CD4-positive, alpha-beta T cell treated with Interleukin-6 for 4 hours (primary cell): ENCODE measurements around the gene LRRC70.
"Not testable (repeated sequence)": the region's sequence is repeated elsewhere in the genome, so short reads cannot be mapped to it uniquely, and the experiment has no call there.

Experiments
- DNase-seq: peaks from one replicate; pipeline ENCODE4 v3.0.0-alpha.2; 2020; ENCODE audit warnings: mixed read lengths

Gene LRRC70

GRCh38 chr5:62608529-62609511 lies 30.2 kb downstream of the LRRC70 start:
- DNase-seq, result no peak

DNA sequence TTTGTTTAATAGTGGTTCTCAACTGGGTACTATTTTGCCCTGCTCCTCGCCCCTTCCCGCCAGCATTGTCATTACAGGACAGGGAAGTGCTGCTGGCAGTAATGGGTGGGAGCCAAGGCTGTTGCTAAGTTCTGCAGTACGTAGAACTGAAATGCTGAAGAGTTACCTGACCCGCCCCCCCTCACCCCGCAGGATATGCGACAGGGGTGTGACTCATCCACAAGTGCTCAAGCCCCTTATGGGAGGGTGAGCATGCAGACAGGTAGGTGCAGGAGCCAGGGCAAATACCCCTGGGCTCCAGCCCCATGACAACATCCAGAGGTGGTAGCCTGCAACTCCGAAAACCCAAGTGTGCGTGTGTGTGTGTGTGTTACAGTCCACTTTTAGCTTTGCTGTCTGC lies 35.7 kb downstream of the LRRC70 start:
- DNase-seq, result no peak

DNA sequence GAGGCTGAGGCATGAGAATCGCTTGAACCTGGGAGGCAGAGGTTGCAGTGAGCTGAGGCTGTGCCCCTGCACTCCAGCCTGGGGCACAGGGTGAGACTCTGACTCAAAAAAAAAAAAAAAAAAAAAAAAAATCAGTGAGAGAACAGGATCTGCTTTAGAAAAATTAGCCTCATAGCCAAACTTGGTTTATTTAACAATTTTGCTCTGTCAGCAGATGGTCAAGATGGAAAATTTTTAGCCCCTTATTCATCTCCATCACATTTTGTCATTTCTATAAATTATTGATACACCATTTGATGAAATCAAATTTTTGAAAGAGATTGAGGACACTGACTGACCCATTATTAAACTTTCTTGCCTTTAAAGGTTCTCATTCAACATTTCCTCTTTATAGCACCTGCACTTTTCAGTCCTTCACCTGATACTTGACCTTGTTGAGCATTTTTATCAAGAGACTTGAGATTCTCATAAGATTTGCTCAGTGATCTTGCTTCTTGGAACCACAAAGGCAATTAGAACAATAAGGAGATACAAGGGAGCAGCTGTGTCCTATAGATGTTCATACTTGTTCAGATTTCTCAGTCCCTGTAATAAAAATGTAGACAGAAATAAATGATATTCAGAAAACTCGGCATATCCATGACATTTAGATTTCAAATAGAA lies 38.1 kb downstream of the LRRC70 start:
- no peak for DNase-seq

- DNase-seq, result no peak
These were observed 39.3 kb downstream of the LRRC70 start for GRCh38 chr5:62617943-62618342.

DNA sequence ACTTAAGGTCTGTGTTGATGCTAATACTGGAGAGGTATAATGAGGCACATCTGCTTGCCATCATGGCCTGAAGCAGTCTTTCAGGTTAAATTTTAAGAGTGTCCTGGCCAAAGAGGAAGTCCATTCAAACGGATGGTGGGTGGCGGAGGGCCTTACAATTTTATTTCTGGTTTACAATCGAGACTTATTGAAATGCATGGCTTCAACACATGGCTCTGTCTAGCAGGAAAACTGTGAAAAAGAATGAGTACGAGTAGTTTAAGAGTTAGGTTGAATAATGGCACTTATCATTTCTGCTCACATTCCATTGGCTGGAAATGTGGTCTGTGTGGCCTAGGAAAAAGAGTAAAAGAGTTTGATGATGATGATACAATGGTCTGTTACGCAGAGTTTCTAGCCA lies 42.1 kb downstream of the LRRC70 start:
- DNase-seq, result no peak

GRCh38 chr5:62621280-62621679 lies 42.7 kb downstream of the LRRC70 start:
- DNase-seq, result no peak

- DNase-seq, result no peak
These were observed 44.7 kb downstream of the LRRC70 start for GRCh38 chr5:62623271-62623670.

DNA sequence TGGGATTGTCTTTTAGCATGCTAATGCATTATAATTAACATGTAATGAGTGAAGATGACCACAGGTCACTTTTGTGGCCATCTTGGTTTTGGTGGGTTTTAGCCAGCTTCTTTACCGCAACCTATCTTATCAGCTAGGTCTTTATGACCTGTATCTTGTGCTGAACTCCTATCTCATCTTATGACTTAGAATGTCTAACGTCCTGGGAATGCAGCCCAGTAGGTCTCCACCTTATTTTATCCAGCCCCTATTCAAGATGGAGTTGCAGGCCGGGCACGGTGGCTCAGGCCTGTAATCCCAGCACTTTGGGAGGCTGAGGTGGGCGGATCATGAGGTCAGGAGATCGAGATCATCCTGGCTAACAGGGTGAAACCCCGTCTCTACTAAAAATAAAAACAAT lies 45.8 kb downstream of the LRRC70 start:
- not testable (repeated sequence) for DNase-seq

GRCh38 chr5:62626534-62626933 lies 47.9 kb downstream of the LRRC70 start:
- no peak for DNase-seq

- no peak for DNase-seq
These were observed 48.5 kb downstream of the LRRC70 start for GRCh38 chr5:62627121-62627520.

GRCh38 chr5:62627901-62628300 lies 49.3 kb downstream of the LRRC70 start:
- DNase-seq, result no peak
